ENCODE results near the gene ZNF784.

ZNF784 gene

GRCh38 chr19:55623561-55623960, 805 bp downstream of the ZNF784 start:
- intact Hi-C loops (cut with DNase I) = no loop called here
- DNase-seq = no peak

DNA sequence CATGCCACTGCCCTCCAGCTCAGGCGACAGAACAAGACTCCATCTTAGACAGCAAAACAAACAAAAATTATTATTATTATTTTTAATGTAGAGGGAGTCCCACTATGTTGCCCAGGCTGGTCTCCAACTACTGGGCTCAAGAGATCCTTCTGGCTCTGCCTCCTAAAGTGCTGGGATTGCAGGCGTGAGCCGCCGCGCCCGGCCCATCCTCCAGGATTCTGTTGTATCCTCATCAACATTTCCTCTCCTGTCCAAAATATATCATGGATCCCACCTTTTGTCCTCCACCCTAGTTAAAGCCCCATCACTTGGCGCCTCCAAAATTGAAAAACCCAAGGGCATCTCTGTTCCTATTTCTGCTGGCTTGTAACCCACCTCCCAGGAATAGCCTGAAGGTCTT, 1.2 kb downstream of the ZNF784 start:
- intact Hi-C loops (cut with DNase I) = no loop called here
- DNase-seq = peak in 2 of 10 donors; percentile 58 to 62

- DNase-seq = peak in 1 of 10 donors; percentile 64
- intact Hi-C loops (cut with DNase I) = no loop called here
Observed at GRCh38 chr19:55622242-55622969, 2.0 kb downstream of the ZNF784 start.

DNA sequence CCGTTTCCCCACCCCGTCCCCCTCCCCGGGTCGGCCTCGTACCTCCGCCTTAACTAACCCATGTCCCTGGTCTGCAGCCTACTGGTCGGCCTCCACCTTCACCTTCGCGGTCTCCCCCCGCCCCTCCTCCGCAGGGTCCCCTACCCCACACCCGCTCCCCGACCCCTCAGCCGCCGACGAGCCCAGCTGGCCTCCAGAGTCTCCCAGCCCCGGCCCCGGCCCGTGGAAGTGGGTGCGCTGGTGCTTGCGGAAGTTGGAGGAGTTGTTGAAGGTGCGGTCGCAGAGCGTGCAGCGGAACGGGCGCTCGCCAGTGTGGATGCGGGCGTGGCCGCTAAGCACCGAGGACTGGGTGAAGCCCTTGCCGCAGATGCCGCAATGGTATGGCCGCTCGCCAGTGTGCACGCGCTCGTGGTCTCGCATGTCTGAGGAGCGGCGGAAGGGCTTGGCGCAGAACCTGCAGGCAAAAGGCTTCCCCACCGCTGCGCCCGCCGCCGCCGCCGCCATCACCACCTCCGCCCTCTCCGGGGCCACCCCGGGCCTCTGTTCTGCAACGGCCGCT, 2.6 kb downstream of the ZNF784 start:
- intact Hi-C loops (cut with DNase I) = no loop called here
- DNase-seq = peak in 2 of 10 donors; percentile 69 to 85

GRCh38 chr19:55621205-55621672, 3.1 kb downstream of the ZNF784 start:
- peak in 2 of 10 donors; percentile 57 to 80 for DNase-seq
- intact Hi-C loops (cut with DNase I) = no loop called here

GRCh38 chr19:55620410-55621204, 3.8 kb downstream of the ZNF784 start:
- DNase-seq = peak in 2 of 10 donors; percentile 59
- intact Hi-C loops (cut with DNase I) = no loop called here

DNA sequence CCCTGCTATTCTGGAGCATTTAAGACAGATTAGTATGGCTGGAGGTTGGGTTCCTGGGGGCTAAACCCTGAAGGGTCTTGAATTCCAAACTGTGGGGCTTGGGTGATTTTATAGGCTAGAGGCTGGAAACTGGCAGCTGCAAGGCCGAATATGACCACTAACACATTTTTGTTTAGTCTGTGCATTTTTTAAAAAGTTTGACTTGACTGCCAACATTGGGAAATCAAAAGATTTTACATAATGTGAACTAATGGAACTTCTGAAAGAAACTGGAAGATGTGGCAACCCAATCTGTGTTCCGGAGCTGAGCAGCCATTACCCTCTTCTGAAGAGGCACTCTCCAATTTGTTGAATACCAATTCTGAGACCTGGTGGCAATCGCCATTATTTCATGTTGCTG, 5.1 kb downstream of the ZNF784 start:
- DNase-seq = no peak
- intact Hi-C loops (cut with DNase I) = no loop called here

DNA sequence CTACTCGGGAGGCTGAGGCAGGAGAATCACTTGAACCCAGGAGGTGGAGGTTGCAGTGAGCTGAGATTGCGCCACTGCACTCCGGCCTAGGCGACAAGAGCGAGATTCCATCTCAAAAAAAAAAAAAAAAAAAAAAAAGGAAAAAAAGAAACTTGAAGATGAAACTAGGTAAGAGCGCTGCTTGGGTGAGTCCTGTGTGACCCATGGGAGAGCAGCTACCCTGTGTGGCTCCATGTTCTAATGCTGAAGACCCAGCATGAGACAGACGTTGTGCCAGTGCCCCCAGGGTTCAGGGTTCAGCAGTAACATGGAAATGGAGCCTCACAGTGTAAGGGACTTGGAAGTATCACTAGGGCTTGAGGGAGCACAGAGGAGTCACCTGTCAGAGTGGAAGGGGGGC, 5.9 kb downstream of the ZNF784 start:
- DNase-seq = peak in 2 of 10 donors; percentile 45 to 55
- intact Hi-C loops (cut with DNase I) = no loop called here

GRCh38 chr19:55617426-55617825, 6.9 kb downstream of the ZNF784 start:
- intact Hi-C loops (cut with DNase I) = no loop called here
- DNase-seq = peak in 2 of 10 donors; percentile 52 to 59

DNA sequence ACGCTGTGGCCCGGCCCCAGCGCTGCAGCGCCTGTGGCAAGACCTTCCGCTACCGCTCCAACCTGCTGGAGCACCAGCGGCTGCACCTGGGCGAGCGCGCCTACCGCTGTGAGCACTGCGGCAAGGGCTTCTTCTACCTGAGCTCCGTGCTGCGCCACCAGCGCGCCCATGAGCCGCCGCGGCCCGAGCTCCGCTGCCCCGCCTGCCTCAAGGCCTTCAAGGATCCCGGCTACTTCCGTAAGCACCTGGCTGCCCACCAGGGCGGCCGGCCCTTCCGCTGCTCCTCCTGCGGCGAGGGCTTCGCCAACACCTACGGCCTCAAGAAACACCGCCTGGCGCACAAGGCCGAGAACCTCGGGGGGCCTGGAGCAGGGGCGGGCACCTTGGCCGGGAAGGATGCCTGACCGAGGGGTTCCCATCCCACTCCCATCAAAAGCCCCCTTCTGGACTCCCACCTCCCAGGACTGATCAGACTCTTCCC, 7.9 kb downstream of the ZNF784 start:
- peak in 1 of 10 donors; percentile 59 for DNase-seq
- intact Hi-C loops (cut with DNase I) = no loop called here

- intact Hi-C loops (cut with DNase I) = no loop called here
- DNase-seq = peak in 2 of 10 donors; percentile 60 to 78
Observed at GRCh38 chr19:55615543-55616394, 8.6 kb downstream of the ZNF784 start.

GRCh38 chr19:55614711-55615542, 9.4 kb downstream of the ZNF784 start:
- intact Hi-C loops (cut with DNase I) = no loop called here

GRCh38 chr19:55613930-55614710, 10.2 kb downstream of the ZNF784 start:
- intact Hi-C loops (cut with DNase I) = no loop called here
- peak in 3 of 10 donors; percentile 57 to 77 (median 59) for DNase-seq

More at GRCh38 chr19:55614711-55615542, 9.4 kb downstream of the ZNF784 start:
- DNase-seq = peak in 2 of 10 donors; percentile 55 to 78

- intact Hi-C loops (cut with DNase I) = no loop called here
- peak in 3 of 10 donors; percentile 22 to 74 (median 68) for DNase-seq
Observed at GRCh38 chr19:55613396-55613795, 11.0 kb downstream of the ZNF784 start.

DNA sequence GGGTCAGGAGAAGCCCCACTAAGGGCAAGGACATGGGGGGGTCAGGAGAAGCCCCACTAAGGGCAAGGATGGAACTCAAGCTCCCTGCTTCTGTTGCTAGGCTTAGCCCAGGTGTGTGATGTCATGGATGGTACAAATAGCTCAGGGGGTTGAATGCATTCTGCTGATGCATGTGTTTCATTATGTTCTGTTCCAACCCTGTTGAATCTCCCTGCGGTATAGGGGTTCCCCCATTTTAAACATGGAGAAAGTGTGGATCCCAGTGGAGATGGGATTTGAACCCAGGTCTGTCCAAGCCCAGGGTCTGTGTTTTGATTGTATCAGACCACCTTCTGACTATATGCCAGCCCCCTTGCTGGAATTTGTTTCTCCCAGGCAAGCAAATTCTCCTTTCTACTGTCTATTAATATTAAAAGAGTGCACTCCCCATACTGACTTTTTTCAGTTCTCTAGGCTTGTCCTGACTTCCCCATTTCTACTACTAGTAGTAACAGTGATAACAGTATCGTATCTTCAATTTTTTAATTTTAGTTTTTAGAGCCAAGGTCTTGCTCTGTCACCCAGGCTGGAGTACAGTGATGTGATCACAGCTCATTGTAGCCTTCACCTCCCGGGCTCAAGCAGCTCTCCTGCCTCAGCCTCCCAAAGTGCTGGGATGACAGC, 12.3 kb downstream of the ZNF784 start:
- intact Hi-C loops (cut with DNase I) = no loop called here
- no peak for DNase-seq

DNA sequence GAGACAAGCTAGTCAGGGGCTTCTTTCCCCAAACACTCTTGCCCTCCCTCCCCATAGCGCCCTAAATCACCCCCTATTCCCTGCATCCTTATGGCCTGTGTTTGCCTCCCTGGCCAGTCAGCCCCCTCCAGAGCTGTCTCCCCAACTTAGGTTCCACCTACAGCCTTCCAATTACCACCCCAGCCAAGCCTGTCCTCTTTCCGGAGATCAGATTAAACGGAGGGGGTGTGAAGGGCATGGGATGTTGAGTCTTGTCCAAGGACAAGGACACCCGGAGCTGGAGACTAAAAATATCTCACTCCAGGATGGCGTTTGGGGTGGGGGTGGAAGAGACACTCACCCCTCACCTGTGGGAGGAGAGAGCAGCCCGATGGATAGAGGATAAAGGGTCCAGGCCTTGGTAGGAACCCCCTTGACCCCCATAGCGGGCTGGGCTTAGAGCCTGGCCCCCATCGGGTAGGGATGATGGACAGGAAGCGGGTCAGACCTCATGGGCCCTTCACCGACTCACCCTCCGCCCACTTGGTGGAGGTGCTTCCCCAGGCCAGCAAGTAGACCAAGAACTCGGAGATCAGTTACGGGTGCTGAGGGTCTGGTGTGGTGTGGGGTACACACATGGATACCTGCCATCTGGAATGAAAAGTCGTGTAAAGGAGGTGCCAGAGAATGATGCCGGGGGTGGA, 12.9 kb downstream of the ZNF784 start:
- DNase-seq = peak in 3 of 10 donors; percentile 45 to 78 (median 52)

GRCh38 chr19:55609326-55609725, 15.0 kb downstream of the ZNF784 start:
- intact Hi-C loops (cut with DNase I) = no loop called here
- DNase-seq = peak in 1 of 10 donors; percentile 18

More for the DNA sequence above, 12.9 kb downstream of the ZNF784 start:
- intact Hi-C loops (cut with DNase I) = no loop called here
